H1 (cell line): ENCODE data around the gene NUBP2. TPM values are rescaled to one million over a fixed set of nuclear protein-coding genes. Genes with fewer than 3 reads are reported as not detected.

Experiments
- NRF1 ChIP-seq: IDR thresholded peaks from 2 replicates; pipeline ENCODE4 v1.6.1; 2011; ENCODE audit warnings: mild to moderate bottlenecking, low read depth, low read length, improper control_type of control experiment
- RNF2 ChIP-seq: fragments of 200-900, 300-1000 bp; sonication (generic); IDR thresholded peaks from 2 replicates; pipeline ENCODE4 v1.7.1; 2016; ENCODE audit warnings: borderline replicate concordance, low read depth, mild to moderate bottlenecking, antibody characterized with exemption, low read length; ENCODE audit not compliant: poor library complexity, severe bottlenecking; ENCODE audit errors: missing control alignments
- SAP30 ChIP-seq: fragments of 300-600 bp; sonication (generic); IDR thresholded peaks from 2 replicates; pipeline ENCODE4 v1.7.1; 2012; ENCODE audit warnings: low read length, moderate library complexity, mild to moderate bottlenecking, inconsistent platforms; ENCODE audit not compliant: insufficient read depth, insufficient replicate concordance
- polyA plus RNA-seq, 7 experiments: library from polyadenylated mRNA; depleted of rRNA in 3 of 7; stranded (reverse) in 5 of 7; unstranded in 2 of 7; fragments of >200 nt in 5 of 7; fragments of 200-250 nt in 2 of 7; gene quantifications; 1 replicate in 5 of 7; 2 replicates in 1 of 7; 4 replicates in 1 of 7; pipeline versions ENCODE4 v1.2.1 to v1.2.3, GENCODE V29; 2011 to 2013; ENCODE audit warnings: missing spikeins in 2 of 7, mixed read lengths in 2 of 7
- total RNA-seq: library from RNA; stranded (reverse); fragmentation: NEBNext Ultra II Directional; extraction: Animal tissue kit (Norgen Biotek cat#: 25700); gene quantifications from 2 replicates; pipeline ENCODE4 v1.2.1, GENCODE V29; 2021

NUBP2 gene
- total and polyA plus RNA-seq, 2 of the 8 experiments (the other 6 are each of a cell fraction or from before 2014, with no cell fraction given) = 70.3 to 96.9 TPM

DNA sequence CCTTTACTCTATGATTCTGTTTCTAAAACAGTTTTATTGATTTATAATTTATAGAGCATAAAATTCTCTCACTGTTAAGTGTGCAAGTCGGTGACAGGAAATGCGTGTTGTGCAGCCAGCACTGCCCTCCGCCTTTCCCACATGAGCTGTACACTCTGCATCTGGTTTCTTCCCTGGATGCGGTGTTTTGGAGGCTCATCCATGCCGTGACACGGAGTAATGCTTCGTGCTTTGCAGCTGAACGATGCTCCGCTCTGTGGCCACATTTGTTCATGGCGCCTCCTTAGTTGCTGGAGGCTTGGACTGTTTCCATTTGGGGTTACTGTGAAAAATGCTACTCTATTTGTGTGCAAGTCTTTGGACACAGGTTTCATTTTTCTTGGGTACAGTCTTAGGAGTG is 17.9 kb downstream of the NUBP2 start (continued):
- TF ChIP-seq SAP30 (no peak), RNF2 (no peak), NRF1 (no peak)
